ENCODE measurements around the gene PRSS3. TPM values are rescaled to one million over a fixed set of nuclear protein-coding genes. Genes with fewer than 3 reads are reported as not detected.

Gene PRSS3
- total and polyA plus RNA-seq, 10 of the 15 experiments (the other 5 are each of a cell fraction or from before 2014, with no cell fraction given), result 0.54 TPM; not detected in 9

- under 1% methylated on average over 44 of the region's 81 CpGs for WGBS (ENCODE audit: insufficient coverage, insufficient replicate concordance, low lambda C conversion rate, missing lambda C conversion rate)
- ChIA-PET RAD21 (ENCODE audit: unreplicated experiment) (interaction anchor here (1.0 to 1.5 kb wide), 3 partner anchors 9 to 344 kb away, joined by 3 to 4 read pairs (median 4); partner anchors contain the start of gene NOL6), POLR2A (interaction anchor here (0.7 kb wide), 1 partner anchor 742 kb away, joined by 3 read pairs; no protein-coding TSS in a partner anchor), SMC1A (ENCODE audit: uncharacterized antibody, unreplicated experiment) (interaction anchor here (1.6 kb wide), 1 partner anchor 40 kb away, joined by 4 read pairs; no protein-coding TSS in a partner anchor), CTCF (interaction anchor here (1.2 kb wide), 1 partner anchor 27 kb away, joined by 3 read pairs; no protein-coding TSS in a partner anchor)
- FAIRE-seq, result no peak
- Histone ChIP-seq H4K20me1 (ENCODE audit: control insufficient read depth, insufficient read depth) (no peaks in the 10 kb centered on the region), H3K36me3 (ENCODE audit: control insufficient read depth in 2 of 2, insufficient read depth in 2 of 2, low read length in 1 of 2) (no peaks in the 10 kb centered on the region), H3K4me3 (peak overlapping the region; percentile 95), H3K27me3 (replicated peaks in 1 of 2; ENCODE audit: control insufficient read depth in 2 of 2, insufficient read depth in 2 of 2, low read length in 1 of 2) (no peaks in the 10 kb centered on the region), H3K4me1 (ENCODE audit: control insufficient read depth, insufficient read depth, low read length) (peaks cover 11% of the 10 kb centered on the region), H3K9ac (ENCODE audit: control insufficient read depth, insufficient read depth, low read length) (peak overlapping the region; percentile 94), H3K9me3 (replicated peaks; ENCODE audit: control insufficient read depth, insufficient read depth, low read length) (no peaks in the 10 kb centered on the region), H3K79me2 (ENCODE audit: control insufficient read depth, insufficient read depth, low read length) (peaks cover 53% of the 10 kb centered on the region), H3K27ac (ENCODE audit: control insufficient read depth, insufficient read depth) (peak overlapping the region; percentile 95), H3K4me2 (ENCODE audit: control insufficient read depth, insufficient read depth) (no peak overlapping the region), H2AFZ (ENCODE audit: control insufficient read depth, low read depth, low read length) (peak overlapping the region; percentile 50; the same call in 1 of the 2 replicates)
- peak; percentile 36 for ATAC-seq
- no peak for DNase-seq (ENCODE audit: low read depth, low spot score)
- BruUV-seq (replicated peaks), result no TSS peak
- in situ Hi-C loops (cut with MboI), result no loop called here
- intact Hi-C loops (cut with micrococcal nuclease; ENCODE audit: unreplicated experiment), result no loop called here
- TF ChIP-seq TAF1 (IDR thresholded peaks at IDR 0.05; ENCODE audit: borderline replicate concordance, low read depth, low read length), result peak; percentile 54; the same call in 1 of the 2 replicates
- no peak for TF ChIP-seq SRF (IDR thresholded peaks at IDR 0.05; ENCODE audit: low read depth in 2 of 2, low read length in 2 of 2)
- peak; percentile 70; the same call in 1 of the 2 replicates for TF ChIP-seq BACH1 (IDR thresholded peaks at IDR 0.05; ENCODE audit: borderline replicate concordance)
- TF ChIP-seq ZNF687 (IDR thresholded peaks at IDR 0.05), result peak; percentile 54
- TF ChIP-seq DPF2 (IDR thresholded peaks at IDR 0.05), result peak; percentile 65; the same call in 1 of the 2 replicates
- peak; percentile 95 for TF ChIP-seq GATAD2B (conservative IDR thresholded peaks at IDR 0.05; ENCODE audit: low read depth)
- no peak for TF ChIP-seq STAT1 (conservative IDR thresholded peaks at IDR 0.05)
- no peak for TF ChIP-seq USF1 (IDR thresholded peaks at IDR 0.05; ENCODE audit: borderline replicate concordance, extremely low read length, insufficient read depth, low read depth, low read length)
- no peak for TF ChIP-seq HDAC2 (IDR thresholded peaks at IDR 0.05)
- TF ChIP-seq GABPA (IDR thresholded peaks at IDR 0.05; ENCODE audit: low read depth), result 0 out of 2 replicates have a peak, but pooled peaks have one; percentile 30
- TF ChIP-seq EGR1 (IDR thresholded peaks at IDR 0.05; ENCODE audit: borderline replicate concordance in 1 of 2, low read depth in 2 of 2, low read length in 2 of 2), result peak in 1 of 2 experiments; percentile 59; a peak in 1 of 3 replicates
- TF ChIP-seq SREBF2 (IDR thresholded peaks at IDR 0.05; ENCODE audit: low read length), result no peak
- TF ChIP-seq TCF3 (IDR thresholded peaks at IDR 0.05; ENCODE audit: borderline replicate concordance, insufficient read depth, low read depth, low read length), result 0 out of 2 replicates have a peak, but pooled peaks have one; percentile 0
- TF ChIP-seq ESRRA (IDR thresholded peaks at IDR 0.05; ENCODE audit: low read length), result no peak
- TF ChIP-seq POLR2A (IDR thresholded peaks at IDR 0.05; ENCODE audit: low read depth, low read length), result peak; percentile 75
- no peak; the same call in 1 of the 2 replicates for TF ChIP-seq SMARCA5 (IDR thresholded peaks at IDR 0.05)
- no peak for TF ChIP-seq RAD51 (IDR thresholded peaks at IDR 0.05)
- TF ChIP-seq PML (IDR thresholded peaks at IDR 0.05; ENCODE audit: low read length), result 0 out of 2 replicates have a peak, but pooled peaks have one; percentile 17
- no peak for TF ChIP-seq MEF2B (IDR thresholded peaks at IDR 0.05; ENCODE audit: partially characterized antibody, poor library complexity, severe bottlenecking)
- no peak for TF ChIP-seq MXI1 (IDR thresholded peaks at IDR 0.05; ENCODE audit: low read depth, low read length)
Observed at GRCh38 chr9:33817327-33818166, 22.2 kb downstream of the PRSS3 start.

Data from GM12878 (cell line).